Germinal center (tissue), 1 donor: ENCODE results near the gene CAMTA2.
"Not testable (repeated sequence)": the region's sequence is repeated elsewhere in the genome, so short reads cannot be mapped to it uniquely, and the experiment has no call there.

Source experiments
- DNase-seq: peaks from one replicate; pipeline ENCODE4 v3.0.0; 2012; ENCODE audit warnings: mixed read lengths, low spot score

CAMTA2 gene, protein sequence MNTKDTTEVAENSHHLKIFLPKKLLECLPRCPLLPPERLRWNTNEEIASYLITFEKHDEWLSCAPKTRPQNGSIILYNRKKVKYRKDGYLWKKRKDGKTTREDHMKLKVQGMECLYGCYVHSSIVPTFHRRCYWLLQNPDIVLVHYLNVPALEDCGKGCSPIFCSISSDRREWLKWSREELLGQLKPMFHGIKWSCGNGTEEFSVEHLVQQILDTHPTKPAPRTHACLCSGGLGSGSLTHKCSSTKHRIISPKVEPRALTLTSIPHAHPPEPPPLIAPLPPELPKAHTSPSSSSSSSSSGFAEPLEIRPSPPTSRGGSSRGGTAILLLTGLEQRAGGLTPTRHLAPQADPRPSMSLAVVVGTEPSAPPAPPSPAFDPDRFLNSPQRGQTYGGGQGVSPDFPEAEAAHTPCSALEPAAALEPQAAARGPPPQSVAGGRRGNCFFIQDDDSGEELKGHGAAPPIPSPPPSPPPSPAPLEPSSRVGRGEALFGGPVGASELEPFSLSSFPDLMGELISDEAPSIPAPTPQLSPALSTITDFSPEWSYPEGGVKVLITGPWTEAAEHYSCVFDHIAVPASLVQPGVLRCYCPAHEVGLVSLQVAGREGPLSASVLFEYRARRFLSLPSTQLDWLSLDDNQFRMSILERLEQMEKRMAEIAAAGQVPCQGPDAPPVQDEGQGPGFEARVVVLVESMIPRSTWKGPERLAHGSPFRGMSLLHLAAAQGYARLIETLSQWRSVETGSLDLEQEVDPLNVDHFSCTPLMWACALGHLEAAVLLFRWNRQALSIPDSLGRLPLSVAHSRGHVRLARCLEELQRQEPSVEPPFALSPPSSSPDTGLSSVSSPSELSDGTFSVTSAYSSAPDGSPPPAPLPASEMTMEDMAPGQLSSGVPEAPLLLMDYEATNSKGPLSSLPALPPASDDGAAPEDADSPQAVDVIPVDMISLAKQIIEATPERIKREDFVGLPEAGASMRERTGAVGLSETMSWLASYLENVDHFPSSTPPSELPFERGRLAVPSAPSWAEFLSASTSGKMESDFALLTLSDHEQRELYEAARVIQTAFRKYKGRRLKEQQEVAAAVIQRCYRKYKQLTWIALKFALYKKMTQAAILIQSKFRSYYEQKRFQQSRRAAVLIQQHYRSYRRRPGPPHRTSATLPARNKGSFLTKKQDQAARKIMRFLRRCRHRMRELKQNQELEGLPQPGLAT

DNA sequence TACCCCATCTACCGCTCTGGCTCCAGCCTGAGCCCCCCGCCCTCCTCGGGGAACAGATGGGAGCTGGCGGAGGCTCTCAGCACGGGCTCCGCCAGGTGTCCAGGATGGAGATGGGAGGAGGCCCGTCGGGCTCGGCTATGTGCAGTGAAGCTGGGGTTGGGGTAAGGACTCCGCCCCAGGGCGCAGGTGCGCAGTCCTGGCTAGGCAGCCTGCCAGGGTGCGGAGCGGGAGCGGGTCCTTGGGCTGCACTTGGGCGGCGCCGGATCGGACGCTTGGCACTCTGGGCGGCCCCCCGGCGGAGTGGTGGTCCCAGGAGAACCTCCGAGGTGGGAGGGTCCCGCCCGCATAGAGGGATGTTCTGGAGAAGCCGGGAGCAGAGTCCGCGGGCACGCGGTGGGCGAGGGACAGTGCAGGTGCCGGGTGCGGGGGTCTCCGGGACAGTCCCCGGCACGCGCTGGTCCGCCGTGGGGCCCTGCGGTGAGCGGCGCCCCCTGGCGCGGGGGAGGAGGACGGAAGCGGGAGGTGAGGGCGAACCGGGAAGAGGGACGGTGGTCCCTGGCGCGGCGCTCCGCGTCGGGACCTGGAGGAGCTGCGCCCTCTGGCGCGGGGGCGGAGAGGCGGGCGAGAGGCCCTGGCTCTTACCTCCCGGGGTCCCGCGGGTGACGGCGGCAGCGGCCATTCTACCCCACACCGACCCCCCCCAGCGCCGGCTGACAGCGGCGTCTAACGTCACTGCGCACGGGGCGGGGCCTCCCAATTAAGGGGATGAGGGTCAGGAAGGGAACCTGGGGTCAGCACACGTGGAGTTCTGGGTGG is at the start of gene CAMTA2:
CAMTA2 (minus strand) TSS at position 725 of the 816 bp plus-strand sequence. CDS start 1,453 bp downstream, outside the sequence.
- peak; percentile 83 for DNase-seq

DNA sequence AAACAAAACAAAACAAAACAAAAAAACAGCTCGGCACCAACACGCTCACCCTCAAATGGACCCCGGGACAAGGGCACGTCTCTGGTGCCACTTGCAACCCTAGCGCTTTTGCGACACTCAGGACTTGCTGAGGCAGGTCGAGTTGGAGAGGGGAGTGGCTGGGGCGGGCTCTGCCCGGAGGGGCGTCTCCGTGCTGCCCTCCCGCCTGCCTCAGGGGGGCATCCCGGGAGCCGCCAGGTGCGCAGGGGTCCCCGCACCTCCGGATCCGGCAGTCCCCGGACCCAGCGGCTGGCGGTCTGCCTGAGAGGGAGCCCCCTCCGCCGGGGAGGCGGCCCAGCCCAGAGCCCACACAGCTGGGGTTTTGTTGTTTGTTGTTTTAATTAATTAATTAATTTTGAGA is 47.8 kb upstream of the CAMTA2 start, which contains the start of gene SLC52A1:
SLC52A1 (minus strand) TSS at position 112 of the 400 bp plus-strand sequence. CDS start 820 bp downstream, outside the sequence.
- DNase-seq = no peak

DNA sequence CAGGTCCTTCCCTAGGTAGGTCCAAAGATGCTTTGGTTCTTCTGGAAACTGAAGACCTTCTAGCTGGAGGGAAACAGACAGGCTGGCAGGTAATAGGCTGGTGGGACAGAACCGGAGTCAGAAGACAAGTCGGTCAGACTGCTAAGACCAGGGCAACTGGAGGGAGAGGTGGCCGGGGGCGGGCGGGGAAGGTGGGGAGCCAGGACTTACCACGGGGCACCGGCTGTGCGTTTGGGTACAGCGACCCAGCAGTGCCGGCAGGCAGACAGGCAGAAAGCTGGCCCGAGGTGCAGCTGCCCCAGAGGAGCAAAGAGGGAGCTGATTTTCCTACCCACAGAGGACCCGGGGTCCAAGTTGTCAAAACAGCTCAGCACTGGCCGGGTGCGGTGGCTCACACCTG is 47.2 kb upstream of the CAMTA2 start:
- no peak for DNase-seq

DNA sequence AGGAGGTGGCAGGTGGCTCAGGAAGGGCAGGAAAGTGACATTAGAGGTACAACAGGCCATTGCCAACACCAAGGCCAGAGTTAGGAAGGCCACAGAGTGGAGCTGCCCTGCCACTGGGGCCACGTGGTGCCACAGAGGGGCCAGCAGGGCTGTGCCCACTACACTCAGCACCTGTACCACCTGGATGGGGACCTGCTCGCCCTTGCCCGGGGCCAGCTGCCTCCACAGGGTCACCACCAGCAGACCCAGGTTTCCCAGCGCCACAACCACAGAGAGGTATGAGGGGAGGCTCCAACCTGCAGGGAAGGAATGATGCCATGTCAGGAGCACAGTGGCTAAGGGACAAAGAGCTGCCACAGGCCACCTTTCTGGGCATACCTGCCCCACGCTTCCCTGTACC is 46.6 kb upstream of the CAMTA2 start:
- no peak for DNase-seq

DNA sequence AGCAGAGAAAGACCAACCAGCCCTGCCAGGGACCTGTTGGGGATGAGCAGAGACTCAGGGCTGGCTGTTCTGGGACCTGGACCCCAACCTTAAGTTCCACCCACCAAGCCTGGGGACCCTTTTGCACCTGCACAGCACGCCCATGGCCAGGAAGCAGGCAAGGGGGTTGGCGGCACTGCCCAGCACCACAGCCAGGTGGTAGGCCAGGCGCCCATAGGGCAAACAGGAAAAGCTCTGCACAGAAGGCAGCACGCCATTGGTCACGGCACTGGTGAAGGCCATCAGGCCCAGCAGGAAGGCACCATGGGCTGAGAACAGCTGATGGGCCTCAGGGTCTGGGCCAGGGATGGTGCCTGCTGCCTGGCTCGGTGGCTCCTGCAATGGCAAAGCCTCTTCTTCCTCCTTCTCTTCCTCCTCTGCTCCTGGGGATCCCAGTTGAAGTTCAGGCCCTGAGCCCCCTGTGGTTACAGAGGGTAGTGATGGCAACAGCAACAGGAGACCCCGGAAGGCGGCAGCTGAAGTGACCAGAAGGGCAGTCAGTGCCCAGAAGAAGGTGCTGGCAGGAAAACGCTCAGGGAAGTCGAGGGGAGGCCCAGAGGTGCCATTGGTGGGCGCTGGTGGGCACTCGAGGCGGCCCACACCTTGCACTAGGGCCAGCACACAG is 46.0 kb upstream of the CAMTA2 start:
- no peak for DNase-seq

DNA sequence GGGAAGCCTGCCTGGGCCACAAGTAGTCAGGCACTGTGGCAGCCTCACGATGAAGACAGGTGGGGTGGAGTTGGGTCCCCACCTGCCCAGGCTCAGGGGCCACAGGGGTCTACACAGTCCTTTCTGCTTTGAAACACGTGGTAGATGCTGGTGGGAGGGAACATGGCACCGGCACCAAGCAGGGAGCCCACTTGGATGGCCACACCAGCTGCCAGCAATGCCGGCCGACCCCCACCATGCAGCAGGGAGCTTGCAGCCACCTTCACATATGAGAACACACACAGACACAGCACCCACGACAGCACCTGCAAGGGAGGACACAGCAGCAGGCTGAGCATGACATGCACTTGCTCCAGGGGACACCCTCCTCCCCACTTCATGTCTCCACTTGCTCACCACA is 45.4 kb upstream of the CAMTA2 start:
- no peak for DNase-seq

DNA sequence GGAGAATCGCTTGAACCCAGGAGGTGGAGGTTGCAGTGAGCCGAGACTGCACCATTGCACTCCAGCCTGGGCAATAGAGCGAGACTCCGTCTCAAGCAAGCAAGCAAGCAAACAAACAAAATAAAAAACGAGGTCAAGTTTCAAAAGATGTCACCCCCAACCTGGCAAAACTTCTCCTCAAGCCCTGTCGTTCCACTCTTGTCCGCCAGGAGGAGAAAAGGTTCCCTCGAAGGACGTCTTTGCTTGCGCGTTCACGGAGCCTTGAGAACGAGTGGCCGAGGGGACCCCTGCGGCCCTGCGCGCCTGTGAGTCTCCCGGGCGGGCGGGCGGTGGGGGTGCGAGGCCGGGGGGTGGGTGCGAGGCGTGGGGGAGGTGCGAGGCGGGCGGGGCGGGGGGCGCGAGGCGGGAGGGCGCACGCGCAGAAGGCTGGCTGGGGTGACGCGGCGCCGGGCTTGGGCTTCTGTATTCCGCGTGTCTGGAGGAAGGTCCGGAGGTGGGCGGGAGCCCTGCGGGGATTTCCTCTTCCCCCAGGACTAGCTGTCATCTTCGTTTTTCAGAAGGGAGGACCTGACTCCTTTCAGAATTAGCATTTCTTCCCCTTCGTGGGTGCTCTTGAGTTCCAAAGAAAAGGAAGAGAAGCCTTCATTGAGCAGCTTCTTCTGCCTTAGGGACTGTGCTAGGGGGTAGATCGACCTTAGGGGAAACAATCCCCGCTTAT is 44.0 kb upstream of the CAMTA2 start:
- peak; percentile 79 for DNase-seq

DNA sequence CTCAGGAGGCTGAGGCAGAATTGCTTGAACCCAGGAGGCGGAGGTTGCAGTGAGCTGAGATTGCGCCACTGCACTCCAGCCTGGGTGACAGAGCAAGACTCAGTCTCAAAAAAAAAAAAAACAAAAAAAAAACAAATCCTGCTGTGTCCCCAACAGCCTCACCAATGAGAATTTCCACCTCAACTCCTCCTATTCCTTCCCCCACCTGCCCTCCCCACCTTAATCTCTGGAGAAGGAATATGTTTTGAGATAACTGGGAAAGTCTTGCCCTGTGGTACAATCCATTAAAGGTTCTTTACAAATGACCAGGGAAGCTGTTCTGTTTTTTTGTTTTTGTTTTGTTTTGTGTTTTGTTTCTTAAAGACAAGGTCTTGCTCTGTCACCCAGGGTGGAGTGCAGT is 42.7 kb upstream of the CAMTA2 start:
- DNase-seq = not testable (repeated sequence)

DNA sequence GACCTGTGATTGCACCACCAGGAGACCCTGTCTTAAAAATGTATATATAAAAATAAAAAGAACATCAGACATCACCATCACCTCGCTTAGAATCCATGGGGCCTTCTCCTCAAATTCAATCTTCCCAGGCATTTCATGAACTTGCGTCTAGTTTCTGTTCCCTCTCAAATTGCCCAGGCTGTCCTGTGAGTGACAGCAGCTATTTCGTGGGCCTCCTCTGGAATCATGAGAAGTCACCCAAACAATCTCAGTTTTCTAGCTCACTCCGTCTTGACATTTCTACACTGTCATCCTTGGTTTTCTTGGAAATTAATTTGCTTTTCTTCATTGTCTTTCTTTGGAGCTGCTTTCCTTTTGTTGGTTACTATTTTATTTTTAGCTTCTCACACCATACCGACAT is 40.4 kb upstream of the CAMTA2 start:
- no peak for DNase-seq

DNA sequence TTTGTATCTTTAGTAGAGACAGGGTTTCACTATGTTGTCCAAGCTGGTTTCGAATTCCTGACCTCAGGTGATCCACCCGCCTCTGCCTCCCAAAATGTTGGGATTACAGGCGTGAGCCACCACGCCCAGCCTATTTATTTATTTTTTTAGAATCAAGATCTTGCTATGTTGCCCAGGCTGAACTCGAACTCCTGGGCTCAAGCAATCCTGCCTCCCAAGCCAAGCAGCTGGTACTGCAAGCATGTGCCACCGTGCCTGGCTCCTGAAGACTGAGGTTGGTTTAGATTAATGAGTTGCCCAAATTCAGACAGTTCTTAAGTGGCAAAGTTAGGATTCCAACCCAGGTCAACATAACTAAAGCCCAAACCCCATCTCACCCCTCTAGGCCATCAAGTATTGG is 39.8 kb upstream of the CAMTA2 start:
- no peak for DNase-seq

DNA sequence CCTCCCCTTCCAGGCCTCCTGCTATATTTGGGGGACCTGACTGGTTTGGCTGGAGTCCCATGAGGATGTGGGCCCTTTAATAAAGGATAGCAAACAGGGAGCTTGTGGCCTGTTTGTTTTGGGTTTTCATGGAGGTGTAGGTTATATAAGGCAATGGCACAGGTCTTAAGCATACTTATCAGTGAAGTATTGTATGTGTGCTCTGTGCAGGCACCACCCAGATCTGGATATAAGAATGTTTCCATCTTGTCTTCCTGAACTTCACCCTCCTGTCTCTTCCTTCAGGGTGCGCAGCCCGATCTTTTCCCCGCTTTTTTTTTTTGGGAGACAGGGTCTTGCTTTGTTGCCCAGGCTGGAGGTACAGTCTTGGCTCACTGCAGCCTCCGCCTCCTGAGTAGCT is 37.1 kb upstream of the CAMTA2 start:
- DNase-seq = no peak

DNA sequence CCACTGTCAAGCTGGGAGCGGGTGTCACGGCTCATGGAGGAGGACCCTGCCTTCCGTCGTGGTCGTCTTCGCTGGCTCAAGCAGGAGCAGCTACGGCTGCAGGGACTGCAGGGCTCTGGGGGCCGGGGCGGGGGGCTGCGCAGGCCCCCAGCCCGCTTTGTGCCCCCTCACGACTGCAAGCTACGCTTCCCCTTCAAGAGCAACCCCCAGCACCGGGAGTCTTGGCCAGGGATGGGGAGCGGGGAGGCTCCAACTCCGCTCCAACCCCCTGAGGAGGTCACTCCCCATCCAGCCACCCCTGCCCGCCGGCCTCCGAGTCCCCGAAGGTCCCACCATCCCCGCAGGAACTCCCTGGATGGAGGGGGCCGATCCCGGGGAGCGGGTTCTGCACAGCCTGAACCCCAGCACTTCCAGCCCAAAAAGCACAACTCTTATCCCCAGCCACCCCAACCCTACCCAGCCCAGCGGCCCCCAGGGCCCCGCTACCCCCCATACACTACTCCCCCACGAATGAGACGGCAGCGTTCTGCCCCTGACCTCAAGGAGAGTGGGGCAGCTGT is 36.2 kb upstream of the CAMTA2 start:
- DNase-seq = no peak

DNA sequence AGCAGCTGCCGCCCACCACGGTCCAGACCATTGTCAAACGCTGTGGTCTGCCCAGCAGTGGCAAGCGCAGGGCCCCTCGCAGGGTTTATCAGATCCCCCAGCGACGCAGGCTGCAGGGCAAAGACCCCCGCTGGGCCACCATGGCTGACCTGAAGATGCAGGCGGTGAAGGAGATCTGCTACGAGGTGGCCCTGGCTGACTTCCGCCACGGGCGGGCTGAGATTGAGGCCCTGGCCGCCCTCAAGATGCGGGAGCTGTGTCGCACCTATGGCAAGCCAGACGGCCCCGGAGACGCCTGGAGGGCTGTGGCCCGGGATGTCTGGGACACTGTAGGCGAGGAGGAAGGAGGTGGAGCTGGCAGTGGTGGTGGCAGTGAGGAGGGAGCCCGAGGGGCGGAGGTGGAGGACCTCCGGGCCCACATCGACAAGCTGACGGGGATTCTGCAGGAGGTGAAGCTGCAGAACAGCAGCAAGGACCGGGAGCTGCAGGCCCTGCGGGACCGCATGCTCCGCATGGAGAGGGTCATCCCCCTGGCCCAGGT is 34.8 kb upstream of the CAMTA2 start:
- DNase-seq = no peak

DNA sequence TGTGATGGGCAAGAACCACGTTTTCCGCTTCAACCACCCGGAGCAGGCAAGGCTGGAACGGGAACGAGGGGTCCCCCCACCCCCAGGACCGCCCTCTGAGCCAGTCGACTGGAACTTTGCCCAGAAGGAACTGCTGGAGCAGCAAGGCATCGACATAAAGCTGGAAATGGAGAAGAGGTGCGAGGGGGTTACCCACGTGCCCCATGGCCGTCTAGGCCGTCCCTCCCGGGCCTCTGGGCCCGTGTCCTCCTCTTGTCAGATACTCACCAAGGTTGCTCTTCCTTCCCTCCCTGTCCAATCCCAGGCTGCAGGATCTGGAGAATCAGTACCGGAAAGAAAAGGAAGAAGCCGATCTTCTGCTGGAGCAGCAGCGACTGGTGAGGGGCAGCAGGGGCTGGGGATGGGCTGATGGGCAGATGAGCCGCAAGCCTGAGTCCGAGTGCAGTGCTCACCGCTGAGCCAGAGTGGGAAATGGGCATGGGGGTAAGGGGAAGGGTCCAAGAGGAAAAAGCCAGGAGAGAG is 33.1 kb upstream of the CAMTA2 start:
- no peak for DNase-seq

DNA sequence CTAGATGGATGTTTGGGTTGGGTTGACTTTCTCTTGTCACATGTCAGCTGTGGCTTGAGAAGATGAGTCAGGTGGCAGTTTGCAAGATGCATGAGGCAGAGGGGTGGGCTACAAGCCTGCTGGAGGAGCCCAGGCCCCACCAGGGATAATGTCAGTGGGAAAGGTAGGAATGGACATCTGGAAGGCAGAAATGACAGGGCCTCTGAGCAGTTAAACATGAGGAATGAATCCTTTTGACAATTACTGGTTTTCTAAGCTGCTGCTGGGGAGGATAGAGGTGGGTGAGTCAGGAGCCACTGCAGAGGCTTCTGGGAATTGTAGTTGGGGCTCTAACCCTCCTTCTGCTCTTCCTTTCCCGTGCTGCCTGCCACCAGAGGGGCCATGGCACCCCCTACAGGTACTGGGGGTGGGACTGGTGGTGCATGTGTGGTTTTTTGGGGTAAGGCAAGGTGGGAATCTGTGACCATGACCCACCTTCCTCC is 32.0 kb upstream of the CAMTA2 start:
- DNase-seq = peak; percentile 69

DNA sequence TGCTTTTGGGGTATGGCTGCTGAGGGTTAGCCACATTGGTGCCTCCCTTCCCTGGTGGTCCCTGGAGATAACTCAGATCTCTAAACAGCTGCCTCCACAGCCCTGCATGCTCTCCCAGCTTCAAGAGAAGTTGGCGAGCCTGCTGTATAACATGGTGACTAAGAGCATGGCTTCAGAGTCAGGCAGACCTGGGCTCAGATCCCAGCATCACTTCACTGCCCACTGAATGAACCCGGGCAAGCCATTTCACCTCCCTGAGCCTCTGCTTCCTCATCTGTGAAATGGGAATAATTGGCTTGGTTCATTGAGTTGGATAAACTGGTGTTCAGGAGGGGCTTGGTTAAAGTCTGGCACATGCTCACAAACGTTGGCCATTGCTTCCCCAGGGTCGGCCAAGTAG is 26.9 kb upstream of the CAMTA2 start:
- no peak for DNase-seq

DNA sequence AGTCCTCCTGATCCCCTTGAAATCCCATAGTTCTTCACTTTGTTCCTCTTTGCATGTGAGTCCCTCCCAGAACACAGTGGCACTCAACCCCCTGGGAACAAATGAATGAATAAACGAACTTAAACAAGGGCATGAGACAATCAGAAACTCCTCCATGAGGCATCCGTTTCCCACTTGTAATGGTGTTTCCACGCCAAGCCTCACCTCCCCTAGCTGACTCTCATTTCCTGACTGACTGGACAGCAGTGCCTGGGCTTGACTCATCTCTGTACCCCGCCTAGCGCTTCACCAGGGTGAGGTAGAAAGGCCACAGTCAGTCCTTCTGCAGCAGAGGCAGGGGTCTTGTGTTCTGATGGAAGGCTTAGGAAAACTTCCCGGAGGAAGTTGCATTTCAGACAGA is 24.5 kb upstream of the CAMTA2 start:
- DNase-seq = no peak

DNA sequence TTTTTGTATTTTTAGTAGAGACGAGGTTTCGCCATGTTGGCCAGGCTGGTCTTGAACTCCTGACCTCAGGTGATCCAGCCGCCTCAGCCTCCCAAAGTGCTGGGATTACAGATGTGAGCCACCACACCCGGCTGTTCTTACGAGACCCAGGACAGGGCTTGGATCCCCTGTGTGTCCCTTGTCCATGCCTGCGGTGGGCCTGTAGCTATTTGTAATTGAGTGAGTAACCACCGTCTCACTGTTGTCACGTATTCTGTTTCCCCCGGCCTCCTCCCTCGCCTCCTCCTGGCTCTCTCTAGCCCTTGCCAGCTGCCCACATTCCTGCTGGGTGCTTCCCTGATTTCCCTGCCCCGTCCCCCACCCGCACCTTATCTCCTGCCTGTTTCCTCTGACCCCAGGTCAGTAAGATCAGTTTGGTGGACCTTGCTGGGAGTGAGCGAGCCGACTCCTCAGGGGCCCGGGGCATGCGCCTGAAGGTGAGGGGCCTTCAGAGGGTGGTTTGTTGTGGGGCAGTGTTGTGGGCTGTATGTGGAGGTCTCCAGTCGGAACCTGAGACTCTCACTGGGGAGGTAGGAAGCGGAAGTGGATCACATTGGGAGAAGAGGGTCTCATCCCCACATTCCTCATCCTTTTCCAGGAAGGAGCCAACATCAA is 15.9 kb upstream of the CAMTA2 start:
- no peak for DNase-seq
